C1 segment of cervical spinal cord (tissue), 14 donors: ENCODE results near the gene C1QC.

Experiments
- DNase-seq, 14 donors: peaks; one replicate each; lab custom pipeline; 2025; lab: John Stamatoyannopoulos, UW

The C1QC gene

DNA sequence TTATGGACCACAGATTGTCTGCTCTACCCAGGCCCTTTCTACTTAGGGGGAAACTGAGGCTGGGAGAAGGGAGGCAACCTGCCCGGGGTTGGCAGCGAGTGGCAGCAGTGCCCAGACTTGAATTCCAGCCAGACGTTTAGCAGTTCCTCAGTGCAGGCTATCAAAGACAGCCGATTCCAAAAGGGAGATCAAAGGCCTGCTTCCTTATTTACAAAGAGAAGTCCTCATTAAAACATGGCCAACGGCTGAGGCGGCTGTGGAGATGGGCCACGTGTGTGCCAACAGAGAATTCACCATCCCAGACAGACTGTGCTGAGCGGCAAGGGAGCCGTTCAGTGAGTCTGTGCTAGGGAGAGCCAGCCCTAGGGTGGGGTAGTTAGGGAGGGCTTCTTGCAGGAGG, 37.3 kb downstream of the C1QC start:
- DNase-seq, result no peak

DNA sequence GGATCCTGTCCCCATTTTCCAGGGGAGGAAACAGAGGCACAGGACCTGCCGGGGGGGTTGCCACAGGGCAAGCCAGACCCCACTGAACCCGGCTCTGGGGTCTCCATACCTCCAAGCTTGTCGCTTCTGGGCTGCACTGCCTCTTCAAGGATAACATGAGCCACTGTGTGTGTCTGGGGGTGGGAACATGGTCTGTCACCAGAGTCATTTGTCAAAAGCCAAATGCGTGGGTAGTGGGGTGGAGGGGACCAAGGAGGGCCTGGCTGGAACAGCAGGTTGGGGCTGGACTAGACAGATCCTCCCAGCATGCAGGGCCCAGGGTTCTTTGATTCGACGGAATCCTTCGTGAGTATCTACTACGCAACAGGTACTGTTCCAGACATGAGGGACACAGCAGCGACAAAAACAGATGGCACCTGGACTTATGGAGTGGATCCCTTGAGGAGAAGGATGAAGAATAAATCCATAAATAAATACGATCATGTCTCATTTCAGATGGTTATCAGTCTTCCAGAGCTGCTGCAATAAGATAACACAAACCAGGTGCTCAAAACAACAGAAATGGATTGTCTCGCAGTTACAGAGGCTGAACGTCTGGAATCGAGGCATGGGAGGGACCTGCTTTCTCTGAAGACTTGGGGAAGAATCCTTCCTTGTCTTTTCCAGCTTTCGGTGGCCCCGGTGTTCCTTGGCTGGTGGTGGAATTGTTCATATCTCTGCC, 38.3 kb downstream of the C1QC start:
- DNase-seq, result no peak

DNA sequence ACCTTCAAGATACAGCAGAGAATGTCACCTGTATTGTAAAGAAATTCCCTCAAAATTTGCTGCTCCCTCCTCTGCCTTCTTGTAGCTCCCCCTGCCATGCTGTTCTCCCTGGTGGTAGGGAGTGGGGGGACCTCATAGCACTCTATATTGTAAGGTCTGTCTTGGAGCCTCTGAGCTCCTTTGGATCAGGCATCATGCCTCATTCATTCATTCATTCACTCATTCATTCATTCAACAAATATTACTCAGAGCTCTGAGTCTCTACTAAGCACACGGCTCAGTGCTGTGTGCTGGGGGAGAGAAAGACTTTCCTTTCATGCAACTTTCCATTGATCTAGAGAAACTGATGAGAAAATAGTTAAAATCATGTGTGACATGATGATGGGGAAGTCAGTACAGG, 40.1 kb downstream of the C1QC start:
- no peak for DNase-seq

DNA sequence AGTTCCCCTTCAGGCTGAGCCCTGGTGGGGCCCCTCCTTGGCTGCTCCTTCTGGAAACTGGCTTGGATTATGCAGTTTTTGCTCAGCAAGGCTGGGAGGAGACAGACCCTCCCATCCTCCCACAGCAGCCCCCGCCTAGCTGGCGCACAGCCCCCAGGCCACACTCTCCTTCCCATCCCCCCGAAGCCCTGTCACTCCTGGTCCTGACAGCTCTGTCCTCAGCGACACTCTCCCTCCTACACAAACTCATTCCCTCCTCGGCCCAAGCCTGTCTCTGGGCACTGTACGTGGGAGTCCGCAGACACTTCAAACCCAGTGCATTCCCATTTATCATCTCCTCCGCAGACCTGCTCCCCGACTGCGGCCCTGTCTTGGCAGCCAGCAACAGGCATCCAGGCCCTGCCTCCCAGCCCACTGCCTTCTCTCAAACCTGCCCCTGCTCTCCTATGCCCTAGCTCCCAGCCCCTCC, 42.2 kb downstream of the C1QC start:
- DNase-seq, result no peak

DNA sequence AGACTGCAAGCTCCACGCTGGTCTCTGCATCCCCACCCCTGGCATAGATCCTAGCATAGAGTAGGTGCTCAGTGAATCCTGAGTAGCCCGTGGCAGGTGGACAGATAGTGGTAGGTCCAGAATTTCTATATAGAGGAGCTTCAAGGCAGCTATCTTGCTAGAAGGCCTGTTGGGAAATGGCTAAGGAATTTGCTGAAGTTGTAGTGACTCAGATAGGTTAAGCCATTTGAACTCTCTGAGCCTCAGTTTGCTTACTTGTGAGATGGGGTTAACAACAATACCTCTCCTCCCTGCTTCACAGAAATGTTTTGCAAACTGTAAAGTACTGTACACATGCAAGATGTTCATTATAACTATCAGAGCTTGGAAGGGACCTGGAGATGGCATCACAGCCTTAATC, 43.8 kb downstream of the C1QC start:
- DNase-seq, result no peak

DNA sequence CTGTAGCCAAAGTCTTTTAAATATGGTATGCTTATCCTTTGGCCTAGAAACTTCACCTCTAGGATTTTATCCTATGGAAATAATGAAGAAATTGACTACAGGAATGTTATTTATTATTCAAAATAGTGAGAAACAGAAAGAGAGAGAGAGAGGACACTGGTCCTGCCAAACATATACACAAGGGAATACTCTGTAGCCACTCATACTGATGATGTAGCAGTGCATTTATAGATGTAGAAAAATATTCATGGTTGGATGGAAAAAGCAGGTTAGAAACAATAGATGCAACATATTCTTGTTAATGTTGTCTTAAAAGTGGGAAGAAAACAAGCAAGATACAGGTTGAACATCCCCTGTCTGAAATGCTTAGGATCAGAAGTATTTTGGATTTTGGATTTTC, 45.0 kb downstream of the C1QC start:
- no peak for DNase-seq

DNA sequence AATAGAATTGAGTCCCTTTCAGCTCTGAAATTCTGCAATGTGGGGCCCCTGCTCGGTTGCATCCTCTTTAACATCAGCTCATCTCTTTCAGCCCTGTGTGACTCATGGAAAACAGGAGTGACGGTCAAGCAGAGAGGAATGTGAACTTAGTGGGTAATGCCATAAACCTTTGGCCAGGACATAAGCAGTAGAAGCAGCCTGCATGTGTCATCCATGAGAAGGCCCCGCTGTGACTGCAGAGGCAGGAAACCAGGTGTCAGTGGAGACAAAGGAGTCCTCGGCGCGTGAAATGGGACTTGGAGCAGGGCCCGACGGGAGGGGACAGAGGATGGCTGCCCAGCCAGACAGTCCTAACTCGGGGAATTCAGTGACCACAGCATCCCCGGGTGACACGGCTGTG, 46.1 kb downstream of the C1QC start:
- peak in 1 of 14 donors; percentile 49 for DNase-seq

DNA sequence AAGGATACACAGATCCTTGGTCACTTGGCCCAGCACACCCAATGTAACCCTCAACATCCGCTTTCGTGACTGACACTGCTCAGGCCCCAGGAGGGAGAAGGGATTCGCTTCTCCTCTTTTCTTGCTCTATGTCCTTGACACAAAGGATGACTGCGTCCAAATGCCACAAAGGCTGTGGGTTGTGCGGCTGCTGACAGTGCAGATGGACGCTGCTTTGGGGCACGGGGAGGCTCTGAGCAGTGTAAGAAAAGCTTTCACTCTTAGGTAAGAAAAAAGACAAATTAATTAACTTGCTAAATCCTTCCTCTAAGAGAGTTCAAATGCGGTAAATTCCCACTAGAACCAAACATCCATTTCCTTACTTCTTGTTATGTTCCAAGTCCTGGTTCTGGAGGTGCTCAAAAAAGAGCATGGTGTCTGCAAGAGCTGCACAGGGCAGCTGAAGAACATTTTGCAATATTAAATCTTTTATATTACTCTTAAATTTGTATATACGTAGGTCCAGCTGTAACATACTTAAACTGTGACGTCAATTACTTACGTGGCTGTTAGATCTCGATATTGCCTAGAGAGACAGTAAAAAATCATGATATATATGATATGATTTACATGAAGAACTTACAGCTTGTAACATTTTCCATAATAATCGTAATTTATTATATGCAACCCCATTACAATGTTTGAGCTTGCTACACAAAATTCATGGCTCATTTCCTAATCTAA, 47.8 kb downstream of the C1QC start:
- DNase-seq, result no peak

DNA sequence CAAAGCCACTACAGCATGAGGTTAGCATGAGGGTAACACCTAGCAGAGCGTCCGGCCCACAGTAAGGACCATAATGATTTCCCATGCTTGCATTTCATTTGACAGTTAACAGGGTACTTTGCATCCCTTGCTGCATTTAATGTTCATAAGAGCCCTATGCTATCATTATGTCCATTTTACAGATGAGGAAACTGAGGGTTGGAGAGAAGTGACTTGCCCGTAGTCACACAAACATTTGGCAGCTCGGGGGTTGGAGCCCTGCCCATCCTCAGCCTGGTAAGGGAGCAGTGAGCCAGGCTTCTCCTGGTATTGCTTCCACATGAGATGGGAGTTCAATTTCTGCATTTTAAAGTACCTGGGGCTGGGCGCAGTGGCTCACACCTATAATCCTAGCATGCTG, 50.7 kb downstream of the C1QC start:
- DNase-seq, result no peak

DNA sequence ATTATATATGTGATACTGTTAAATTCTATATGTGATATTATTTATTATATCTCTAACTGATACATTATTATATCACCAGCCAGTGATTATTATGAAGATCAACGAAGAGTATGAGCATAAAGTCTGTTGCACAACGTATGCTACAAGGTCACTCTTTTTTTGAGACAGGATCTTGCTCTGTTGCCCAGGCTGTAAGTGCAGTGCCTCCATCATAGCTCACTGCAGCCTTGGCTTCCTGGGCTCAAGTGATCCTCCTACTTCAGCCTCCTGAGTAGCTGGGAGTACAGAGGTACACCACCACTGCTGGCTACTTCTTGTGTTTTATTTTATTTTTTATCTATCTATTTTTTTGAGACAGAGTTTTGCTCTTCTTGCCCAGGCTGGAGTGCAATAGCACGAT, 53.2 kb downstream of the C1QC start:
- DNase-seq, result no peak
